LNCAP (cell line): ENCODE results near the gene HIVEP3.

Experiments used
- CTCF ChIP-seq: fragments of 450-650 bp; IDR thresholded peaks from 2 replicates; pipeline ENCODE4 v1.5.1; 2017; ENCODE audit warnings: mild to moderate bottlenecking

HIVEP3 gene

DNA sequence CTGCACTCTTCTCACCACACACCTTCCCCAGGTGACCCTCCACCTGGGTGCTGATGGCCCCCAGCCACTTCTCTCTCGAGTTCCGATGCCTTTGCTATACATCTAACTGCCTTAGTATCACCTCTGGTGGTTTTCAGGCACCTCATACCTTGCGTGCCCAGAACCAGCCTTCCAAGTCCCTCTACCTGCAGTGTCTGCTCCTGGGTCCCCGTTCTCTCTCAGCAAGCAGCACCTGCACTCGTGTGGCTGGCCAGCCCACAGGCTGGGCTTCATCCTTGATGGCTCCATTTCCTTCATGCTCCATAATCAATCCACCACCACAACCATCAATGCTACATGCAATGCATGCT lies 385.0 kb downstream of the HIVEP3 start:
- TF ChIP-seq CTCF, result no peak

- TF ChIP-seq CTCF, result no peak
These were observed 385.5 kb downstream of the HIVEP3 start for GRCh38 chr1:41533016-41533730.

DNA sequence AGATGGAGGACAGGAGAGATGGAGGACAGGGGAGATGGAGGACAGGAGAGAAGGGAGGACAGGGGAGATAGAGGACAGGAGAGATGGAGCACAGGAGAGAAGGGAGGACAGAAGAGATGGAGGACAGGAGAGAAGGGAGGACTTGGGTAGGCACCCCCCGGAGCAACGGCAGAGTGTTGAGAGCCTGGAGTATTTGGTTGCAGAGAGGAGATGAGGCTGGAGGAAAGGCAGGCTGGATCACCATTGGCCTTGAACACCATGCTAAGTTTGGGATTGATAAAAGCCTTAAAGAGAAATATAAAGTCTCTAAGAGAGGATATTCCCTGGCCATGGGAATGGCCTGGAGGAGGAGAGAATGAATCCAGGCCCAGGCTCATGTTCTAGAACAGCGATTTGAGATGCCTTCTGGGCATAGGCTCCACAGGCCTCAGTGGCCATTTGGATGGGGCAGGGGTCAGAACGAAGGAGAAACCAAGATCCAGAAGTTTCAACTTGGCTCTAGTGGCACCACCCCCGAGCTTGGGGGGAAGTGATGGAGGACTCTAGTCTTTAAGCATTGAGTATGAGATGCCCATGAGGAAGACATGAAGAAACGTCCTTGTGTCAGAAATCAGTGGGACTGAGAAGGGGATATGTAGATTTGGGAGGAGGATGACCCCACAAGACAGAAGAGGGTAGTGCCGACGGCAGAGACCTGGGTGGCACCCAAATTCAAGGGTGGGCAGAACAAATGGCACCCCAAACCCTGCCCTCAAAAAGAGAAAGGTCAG lies 386.3 kb downstream of the HIVEP3 start:
- no peak for TF ChIP-seq CTCF

DNA sequence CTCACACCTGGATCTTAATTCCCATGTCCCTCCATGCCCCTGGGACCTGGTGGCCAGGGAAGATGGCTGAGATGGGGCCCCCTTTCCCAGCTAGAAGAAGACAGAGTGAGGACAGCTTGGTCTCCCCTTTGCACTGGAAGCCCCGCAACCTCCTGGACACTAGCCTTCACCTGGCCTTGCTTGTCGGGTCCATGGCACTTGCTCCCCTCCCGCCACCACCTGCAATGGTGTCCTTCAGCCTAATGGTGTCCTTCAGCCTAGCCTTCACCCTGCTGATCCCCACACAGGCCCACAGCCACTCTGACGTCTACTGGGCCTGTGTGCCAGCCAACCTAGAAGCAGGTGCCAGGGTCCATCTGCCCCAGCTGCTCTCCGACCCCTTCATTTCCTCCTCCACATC lies 388.3 kb downstream of the HIVEP3 start:
- TF ChIP-seq CTCF, result no peak

DNA sequence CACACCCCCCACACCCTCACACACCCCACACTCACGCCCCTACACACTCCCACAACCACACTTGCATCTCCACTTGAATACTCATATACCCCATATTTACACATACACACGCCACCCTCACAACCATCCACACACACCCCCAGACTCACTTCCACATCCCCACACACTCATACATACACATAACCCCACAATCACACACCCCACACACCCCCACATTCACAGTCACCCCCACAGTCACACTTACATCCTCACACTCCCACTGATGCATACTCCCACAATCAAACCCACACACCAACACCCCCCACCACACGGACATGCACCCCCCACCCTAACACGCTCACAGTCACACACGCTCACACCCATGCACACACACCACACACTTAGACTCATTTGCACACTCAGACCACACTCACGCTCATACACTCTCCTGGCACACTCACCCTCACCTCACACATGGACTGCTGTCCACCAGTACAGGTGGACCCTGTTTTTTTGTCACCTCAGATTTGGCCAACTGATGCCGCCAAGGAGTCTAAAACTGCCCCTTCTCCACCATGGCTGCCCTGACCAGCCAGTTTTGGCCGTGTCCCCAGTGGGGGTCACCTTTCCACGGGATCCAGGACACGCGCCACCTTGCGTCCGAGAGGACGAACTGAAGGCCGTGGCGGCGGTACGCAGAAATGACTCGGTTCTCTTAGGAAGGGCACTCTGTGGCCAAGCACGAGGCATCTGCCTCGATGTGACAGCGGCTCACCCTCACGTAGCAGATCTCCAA lies 388.9 kb downstream of the HIVEP3 start:
- peak; percentile 66 for TF ChIP-seq CTCF

DNA sequence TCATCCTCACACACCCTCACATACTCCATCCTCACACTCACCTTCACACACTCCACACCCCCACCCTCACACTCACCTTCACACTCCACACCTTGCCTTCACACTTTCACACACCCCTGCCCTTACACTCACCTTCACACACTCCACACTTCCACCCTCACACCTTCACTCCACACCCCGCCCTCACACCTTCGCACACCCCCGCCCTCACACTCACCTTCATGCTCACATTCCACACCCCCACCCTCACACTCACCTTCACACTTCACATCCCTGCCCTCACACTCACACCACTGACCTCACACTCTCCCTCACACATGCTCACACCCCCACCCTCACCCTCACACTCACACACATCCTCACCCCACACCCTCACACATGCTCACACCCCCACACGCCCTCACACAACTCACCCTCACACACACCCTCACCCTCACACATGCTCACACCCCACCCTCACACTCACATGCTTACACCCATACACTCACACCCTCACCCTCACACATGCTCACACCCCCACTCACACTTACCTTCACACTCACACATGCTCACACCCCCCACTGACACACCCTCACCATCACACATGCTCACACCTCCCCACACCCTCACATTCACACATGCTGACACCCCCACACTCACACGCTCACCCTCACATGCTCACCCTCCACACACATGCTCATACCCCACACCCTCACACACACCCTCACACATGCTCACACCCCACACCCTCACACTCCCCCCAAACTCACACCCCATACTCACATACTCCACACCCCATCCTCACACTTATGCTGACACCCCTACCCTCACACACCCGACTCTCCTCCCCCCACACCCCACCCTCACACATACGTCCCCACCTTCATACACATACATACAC lies 389.8 kb downstream of the HIVEP3 start:
- TF ChIP-seq CTCF, result no peak

DNA sequence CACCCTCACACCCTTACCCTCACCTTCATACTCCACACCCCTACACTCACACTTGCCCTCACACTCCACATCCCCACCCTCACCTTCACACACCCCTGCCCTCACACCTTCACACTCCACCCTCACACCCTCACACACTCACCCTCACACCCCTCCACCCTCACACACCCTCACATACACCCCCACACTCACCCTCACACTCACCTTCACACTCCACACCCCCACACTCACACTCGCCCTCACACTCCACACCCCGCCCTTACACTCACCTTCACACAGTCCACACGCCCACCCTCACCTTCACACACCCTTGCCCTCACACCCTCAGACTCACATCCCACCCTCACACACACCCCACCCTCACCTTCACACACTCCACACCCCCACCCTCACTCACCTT lies 390.6 kb downstream of the HIVEP3 start:
- TF ChIP-seq CTCF, result no peak
